Measurements from ENCODE around the gene SPRR3. TPM values are rescaled to one million over a fixed set of nuclear protein-coding genes. Genes with fewer than 3 reads are reported as not detected.
A peak's percentile ranks its signal among the peaks of the same experiment; 100 is the strongest.

SPRR3 gene
- total RNA-seq, 1 experiment from 2014 or later, result not detected

DNA sequence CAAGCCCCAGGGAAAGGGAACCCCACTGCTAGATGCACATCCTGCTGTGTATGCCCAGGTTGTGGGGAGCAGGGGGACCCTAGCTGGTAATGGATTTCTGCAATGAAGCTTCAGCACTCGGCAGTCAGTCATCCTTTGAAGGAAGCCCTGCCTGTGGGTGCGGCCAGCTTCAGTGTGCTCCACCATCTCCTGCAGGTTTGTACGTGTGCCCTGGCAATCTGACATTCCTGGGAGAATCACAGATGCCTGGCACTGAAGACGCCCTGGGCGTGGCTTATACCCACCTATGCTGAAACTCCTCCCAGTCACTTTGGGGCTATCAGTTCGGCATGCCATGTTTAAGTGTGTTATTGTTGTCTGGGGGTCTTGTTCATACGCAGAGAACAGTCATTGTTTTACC lies 47.8 kb upstream of the SPRR3 start:
- no peaks in the 10 kb centered on the region for H3K36me3 ChIP-seq (ENCODE audit: control insufficient read depth in 1 of 2, insufficient read depth in 2 of 2, low read length in 2 of 2)
- H3K27me3 ChIP-seq (ENCODE audit: insufficient read depth, low read length), result peaks cover 21% of the 10 kb centered on the region; the same call in 1 of the 2 replicates
- TF ChIP-seq, protein P1, sequence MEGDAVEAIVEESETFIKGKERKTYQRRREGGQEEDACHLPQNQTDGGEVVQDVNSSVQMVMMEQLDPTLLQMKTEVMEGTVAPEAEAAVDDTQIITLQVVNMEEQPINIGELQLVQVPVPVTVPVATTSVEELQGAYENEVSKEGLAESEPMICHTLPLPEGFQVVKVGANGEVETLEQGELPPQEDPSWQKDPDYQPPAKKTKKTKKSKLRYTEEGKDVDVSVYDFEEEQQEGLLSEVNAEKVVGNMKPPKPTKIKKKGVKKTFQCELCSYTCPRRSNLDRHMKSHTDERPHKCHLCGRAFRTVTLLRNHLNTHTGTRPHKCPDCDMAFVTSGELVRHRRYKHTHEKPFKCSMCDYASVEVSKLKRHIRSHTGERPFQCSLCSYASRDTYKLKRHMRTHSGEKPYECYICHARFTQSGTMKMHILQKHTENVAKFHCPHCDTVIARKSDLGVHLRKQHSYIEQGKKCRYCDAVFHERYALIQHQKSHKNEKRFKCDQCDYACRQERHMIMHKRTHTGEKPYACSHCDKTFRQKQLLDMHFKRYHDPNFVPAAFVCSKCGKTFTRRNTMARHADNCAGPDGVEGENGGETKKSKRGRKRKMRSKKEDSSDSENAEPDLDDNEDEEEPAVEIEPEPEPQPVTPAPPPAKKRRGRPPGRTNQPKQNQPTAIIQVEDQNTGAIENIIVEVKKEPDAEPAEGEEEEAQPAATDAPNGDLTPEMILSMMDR (IDR thresholded peaks at IDR 0.05 in 2 of 3, conservative IDR thresholded peaks at IDR 0.05 in 1 of 3; ENCODE audit: borderline replicate concordance in 1 of 3, insufficient read depth in 1 of 3, low read depth in 2 of 3, low read length in 2 of 3), result no peak
- TF ChIP-seq EZH2 (IDR thresholded peaks at IDR 0.05) (no peak), POLR2AphosphoS5 (IDR thresholded peaks at IDR 0.05; ENCODE audit: low read depth, low read length) (no peak), FOSL1 (IDR thresholded peaks at IDR 0.05; ENCODE audit: low read depth) (no peak), CEBPB (IDR thresholded peaks at IDR 0.05; ENCODE audit: low read depth) (no peak), RAD21 (IDR thresholded peaks at IDR 0.05; ENCODE audit: low read depth) (no peak), YY1 (IDR thresholded peaks at IDR 0.05; ENCODE audit: extremely low read depth, insufficient replicate concordance, low read depth, low read length) (no peak), TCF7L2 (IDR thresholded peaks at IDR 0.05; ENCODE audit: borderline replicate concordance, extremely low read depth, insufficient read depth, insufficient read length) (no peak), ZFX (IDR thresholded peaks at IDR 0.05) (no peak), EGR1 (IDR thresholded peaks at IDR 0.05; ENCODE audit: low read depth) (no peak), JUND (IDR thresholded peaks at IDR 0.05) (no peak)
- TF ChIP-seq, protein P2, sequence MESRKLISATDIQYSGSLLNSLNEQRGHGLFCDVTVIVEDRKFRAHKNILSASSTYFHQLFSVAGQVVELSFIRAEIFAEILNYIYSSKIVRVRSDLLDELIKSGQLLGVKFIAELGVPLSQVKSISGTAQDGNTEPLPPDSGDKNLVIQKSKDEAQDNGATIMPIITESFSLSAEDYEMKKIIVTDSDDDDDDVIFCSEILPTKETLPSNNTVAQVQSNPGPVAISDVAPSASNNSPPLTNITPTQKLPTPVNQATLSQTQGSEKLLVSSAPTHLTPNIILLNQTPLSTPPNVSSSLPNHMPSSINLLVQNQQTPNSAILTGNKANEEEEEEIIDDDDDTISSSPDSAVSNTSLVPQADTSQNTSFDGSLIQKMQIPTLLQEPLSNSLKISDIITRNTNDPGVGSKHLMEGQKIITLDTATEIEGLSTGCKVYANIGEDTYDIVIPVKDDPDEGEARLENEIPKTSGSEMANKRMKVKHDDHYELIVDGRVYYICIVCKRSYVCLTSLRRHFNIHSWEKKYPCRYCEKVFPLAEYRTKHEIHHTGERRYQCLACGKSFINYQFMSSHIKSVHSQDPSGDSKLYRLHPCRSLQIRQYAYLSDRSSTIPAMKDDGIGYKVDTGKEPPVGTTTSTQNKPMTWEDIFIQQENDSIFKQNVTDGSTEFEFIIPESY (IDR thresholded peaks at IDR 0.05; ENCODE audit: extremely low read depth, insufficient replicate concordance, low read length), result no peak
- TF ChIP-seq, protein P3, sequence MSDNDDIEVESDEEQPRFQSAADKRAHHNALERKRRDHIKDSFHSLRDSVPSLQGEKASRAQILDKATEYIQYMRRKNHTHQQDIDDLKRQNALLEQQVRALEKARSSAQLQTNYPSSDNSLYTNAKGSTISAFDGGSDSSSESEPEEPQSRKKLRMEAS (IDR thresholded peaks at IDR 0.05), result no peak
- TF ChIP-seq, protein P4, sequence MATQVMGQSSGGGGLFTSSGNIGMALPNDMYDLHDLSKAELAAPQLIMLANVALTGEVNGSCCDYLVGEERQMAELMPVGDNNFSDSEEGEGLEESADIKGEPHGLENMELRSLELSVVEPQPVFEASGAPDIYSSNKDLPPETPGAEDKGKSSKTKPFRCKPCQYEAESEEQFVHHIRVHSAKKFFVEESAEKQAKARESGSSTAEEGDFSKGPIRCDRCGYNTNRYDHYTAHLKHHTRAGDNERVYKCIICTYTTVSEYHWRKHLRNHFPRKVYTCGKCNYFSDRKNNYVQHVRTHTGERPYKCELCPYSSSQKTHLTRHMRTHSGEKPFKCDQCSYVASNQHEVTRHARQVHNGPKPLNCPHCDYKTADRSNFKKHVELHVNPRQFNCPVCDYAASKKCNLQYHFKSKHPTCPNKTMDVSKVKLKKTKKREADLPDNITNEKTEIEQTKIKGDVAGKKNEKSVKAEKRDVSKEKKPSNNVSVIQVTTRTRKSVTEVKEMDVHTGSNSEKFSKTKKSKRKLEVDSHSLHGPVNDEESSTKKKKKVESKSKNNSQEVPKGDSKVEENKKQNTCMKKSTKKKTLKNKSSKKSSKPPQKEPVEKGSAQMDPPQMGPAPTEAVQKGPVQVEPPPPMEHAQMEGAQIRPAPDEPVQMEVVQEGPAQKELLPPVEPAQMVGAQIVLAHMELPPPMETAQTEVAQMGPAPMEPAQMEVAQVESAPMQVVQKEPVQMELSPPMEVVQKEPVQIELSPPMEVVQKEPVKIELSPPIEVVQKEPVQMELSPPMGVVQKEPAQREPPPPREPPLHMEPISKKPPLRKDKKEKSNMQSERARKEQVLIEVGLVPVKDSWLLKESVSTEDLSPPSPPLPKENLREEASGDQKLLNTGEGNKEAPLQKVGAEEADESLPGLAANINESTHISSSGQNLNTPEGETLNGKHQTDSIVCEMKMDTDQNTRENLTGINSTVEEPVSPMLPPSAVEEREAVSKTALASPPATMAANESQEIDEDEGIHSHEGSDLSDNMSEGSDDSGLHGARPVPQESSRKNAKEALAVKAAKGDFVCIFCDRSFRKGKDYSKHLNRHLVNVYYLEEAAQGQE (IDR thresholded peaks at IDR 0.05; ENCODE audit: low read depth), result no peak
- peak overlapping the region; percentile 25; the same call in 1 of the 2 replicates for H3K4me2 ChIP-seq (ENCODE audit: low read length)
- no peaks in the 10 kb centered on the region for H4K20me1 ChIP-seq (ENCODE audit: insufficient read depth)
- H3K27ac ChIP-seq (ENCODE audit: low read depth, low read length), result no peak overlapping the region
- CTCF ChIA-PET, result no interaction called here
- no TSS peak for BruUV-seq (replicated peaks)
- ATAC-seq (peak; percentile 44; the same call in 1 of the 2 replicates), DNase-seq (ENCODE audit: low read depth, low spot score) (no peak)
- no peaks in the 10 kb centered on the region for H3K9me2 ChIP-seq (ENCODE audit: insufficient read depth)
- no peaks in the 10 kb centered on the region for H3K9me3 ChIP-seq (ENCODE audit: control insufficient read depth in 1 of 2, insufficient read depth in 1 of 2, low read depth in 1 of 2, low read length in 2 of 2)
- intact Hi-C loops (cut with micrococcal nuclease), result no loop called here
- H3K9ac ChIP-seq (ENCODE audit: low read length), result no peak overlapping the region
- POLR2A ChIA-PET, result no interaction called here
- H3K4me3 ChIP-seq (replicated peaks in 1 of 2; ENCODE audit: low read depth in 1 of 2, low read length in 2 of 2), result no peak overlapping the region
- H3K79me2 ChIP-seq (ENCODE audit: insufficient read depth, low read length), result no peaks in the 10 kb centered on the region
- RAD21 ChIA-PET (ENCODE audit: low non-redundant PET in 1 of 2, low total read pairs in 2 of 2, uncharacterized antibody in 2 of 2, unreplicated experiment in 2 of 2), result no interaction called here
- peaks cover 0 to 10% of the 10 kb centered on the region in 2 experiments; a peak in 2 of 4 replicates for H3K4me1 ChIP-seq (ENCODE audit: control insufficient read depth in 1 of 2, insufficient read depth in 2 of 2, low read length in 2 of 2)
- H2AFZ ChIP-seq (ENCODE audit: low read depth, low read length, poor library complexity, severe bottlenecking), result no peak overlapping the region

All from HCT116 (cell line).